Fibroblast of the aortic adventitia (primary cell): Measurements from ENCODE around the gene CCNB1. TPM values are rescaled to one million over a fixed set of nuclear protein-coding genes. Genes with fewer than 3 reads are reported as not detected.
A peak's percentile ranks its signal among the peaks of the same experiment; 100 is the strongest.
"Not testable (repeated sequence)": the region's sequence is repeated elsewhere in the genome, so short reads cannot be mapped to it uniquely, and the experiment has no call there.

ENCODE experiments used
- DNase-seq: peaks from one replicate; pipeline ENCODE4 v3.0.0-alpha.2; 2010; ENCODE audit warnings: low read depth
- H3K4me3 ChIP-seq: 2 replicates; pipeline ENCODE4 v1.5.1; 2011; ENCODE audit warnings: low read depth, mild to moderate bottlenecking, control low read depth, low read length, moderate library complexity
- total RNA-seq: library from RNA; depleted of rRNA; stranded (reverse); fragments of >200 nt; gene quantifications from 2 replicates; pipeline ENCODE4 v1.2.3, GENCODE V29; 2012; ENCODE audit warnings: low replicate concordance
- TF ChIP-seq, protein P1 (sequence below): IDR thresholded peaks from 2 replicates; pipeline ENCODE4 v1.5.1; 2011; ENCODE audit warnings: mild to moderate bottlenecking, low read length, control low read depth, inconsistent platforms; ENCODE audit not compliant: insufficient read depth

Gene CCNB1
- total RNA-seq, result 16.4 and 51.7 TPM in 2 replicates

DNA sequence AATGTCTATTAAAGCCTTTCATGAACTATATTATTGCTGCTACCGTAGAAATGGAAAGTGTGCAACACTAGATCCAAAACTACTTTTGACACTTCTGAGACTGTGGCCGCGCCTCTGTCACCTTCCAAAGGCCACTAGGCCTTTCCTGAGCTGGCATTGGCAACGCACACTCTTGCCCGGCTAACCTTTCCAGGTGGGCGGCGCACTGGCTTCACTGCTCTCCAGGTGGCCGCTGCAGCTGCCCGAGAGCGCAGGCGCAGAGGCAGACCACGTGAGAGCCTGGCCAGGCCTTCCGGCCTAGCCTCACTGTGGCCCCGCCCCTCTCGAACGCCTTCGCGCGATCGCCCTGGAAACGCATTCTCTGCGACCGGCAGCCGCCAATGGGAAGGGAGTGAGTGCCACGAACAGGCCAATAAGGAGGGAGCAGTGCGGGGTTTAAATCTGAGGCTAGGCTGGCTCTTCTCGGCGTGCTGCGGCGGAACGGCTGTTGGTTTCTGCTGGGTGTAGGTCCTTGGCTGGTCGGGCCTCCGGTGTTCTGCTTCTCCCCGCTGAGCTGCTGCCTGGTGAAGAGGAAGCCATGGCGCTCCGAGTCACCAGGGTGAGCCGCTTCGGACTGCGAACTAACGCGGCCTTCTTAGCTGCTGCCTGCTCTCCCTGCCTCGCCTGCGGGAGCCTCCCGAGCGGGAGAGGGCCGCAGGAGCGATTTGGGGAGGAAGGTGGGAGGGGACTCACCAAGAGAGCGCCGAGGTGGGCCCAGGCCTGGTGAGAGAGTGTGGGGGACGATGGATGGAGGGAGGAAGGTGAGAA is at the start of gene CCNB1:
Gene CCNB1, plus strand, starts transcription at position 465 of the 807 bp plus-strand sequence. Its CDS starts 113 bp downstream, at position 578.
- H3K4me3 ChIP-seq, result peak within 1 kb of the TSS; percentile 90
- DNase-seq, result peak; percentile 92
- TF ChIP-seq, protein P1, sequence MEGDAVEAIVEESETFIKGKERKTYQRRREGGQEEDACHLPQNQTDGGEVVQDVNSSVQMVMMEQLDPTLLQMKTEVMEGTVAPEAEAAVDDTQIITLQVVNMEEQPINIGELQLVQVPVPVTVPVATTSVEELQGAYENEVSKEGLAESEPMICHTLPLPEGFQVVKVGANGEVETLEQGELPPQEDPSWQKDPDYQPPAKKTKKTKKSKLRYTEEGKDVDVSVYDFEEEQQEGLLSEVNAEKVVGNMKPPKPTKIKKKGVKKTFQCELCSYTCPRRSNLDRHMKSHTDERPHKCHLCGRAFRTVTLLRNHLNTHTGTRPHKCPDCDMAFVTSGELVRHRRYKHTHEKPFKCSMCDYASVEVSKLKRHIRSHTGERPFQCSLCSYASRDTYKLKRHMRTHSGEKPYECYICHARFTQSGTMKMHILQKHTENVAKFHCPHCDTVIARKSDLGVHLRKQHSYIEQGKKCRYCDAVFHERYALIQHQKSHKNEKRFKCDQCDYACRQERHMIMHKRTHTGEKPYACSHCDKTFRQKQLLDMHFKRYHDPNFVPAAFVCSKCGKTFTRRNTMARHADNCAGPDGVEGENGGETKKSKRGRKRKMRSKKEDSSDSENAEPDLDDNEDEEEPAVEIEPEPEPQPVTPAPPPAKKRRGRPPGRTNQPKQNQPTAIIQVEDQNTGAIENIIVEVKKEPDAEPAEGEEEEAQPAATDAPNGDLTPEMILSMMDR, result no peak

DNA sequence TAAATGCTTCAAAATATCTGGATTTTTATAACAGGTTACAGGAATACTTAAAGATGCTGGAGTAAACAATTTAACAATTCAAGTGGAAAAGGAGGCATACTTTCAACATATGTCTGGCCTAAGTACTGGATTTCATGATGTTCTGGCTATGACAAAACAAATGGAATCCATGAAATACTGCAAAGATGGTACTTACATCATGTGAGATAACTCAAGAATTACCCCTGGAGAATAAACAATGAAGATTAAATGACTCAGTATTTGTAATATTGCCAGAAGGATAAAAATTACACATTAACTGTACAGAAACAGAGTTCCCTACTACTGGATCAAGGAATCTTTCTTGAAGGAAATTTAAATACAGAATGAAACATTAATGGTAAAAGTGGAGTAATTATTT is 37.5 kb upstream of the CCNB1 start:
- DNase-seq, result peak; percentile 86
- TF ChIP-seq, protein P1, result no peak
- no peak overlapping the region for H3K4me3 ChIP-seq

GRCh38 chr5:69130241-69130640 is 36.7 kb upstream of the CCNB1 start:
- DNase-seq, result no peak
- TF ChIP-seq, protein P1, result no peak

GRCh38 chr5:69131304-69131703 is 35.6 kb upstream of the CCNB1 start:
- DNase-seq, result no peak

More at GRCh38 chr5:69130241-69130640, 36.7 kb upstream of the CCNB1 start:
- H3K4me3 ChIP-seq, result no peak overlapping the region

DNA sequence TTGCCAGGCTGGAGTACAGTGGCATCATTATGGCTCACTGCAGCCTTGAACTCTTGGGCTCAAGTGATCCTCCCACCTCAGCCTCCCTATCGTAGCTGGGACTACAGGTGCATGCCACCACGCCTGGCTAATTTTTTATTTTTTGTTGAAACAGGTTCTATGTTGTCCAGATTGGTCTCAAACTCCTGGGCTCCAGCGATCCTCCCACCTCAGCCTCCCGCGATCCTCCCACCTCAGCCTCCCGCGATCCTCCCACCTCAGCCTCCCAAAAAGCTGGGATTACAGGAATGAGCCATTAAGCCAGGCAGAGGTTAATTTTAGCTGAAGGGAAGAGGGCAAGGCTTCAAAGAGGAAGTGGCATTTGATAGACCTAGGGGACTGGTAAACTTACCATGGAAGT is 32.8 kb upstream of the CCNB1 start:
- no peak overlapping the region for H3K4me3 ChIP-seq
- TF ChIP-seq, protein P1, result no peak
- no peak for DNase-seq

More at GRCh38 chr5:69131304-69131703, 35.6 kb upstream of the CCNB1 start:
- TF ChIP-seq, protein P1, result no peak
- H3K4me3 ChIP-seq, result no peak overlapping the region

DNA sequence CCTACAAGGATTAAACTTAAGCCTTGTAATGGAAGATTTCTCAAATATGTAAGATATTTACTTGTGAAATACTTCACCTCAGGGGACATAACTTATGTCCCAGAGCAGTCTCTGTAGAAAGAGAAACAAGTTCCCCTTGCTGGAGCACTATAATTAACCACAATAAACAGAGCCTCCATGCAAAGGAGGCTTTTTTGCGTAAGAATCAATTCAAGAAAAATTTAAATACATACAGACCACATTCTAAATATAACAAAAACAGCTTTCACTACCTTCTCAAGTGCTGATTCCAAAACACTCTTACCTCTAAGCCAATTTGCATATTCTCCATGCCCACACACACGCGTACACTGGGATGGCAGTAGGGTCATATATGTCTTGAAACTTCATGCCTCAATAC is 30.7 kb upstream of the CCNB1 start:
- TF ChIP-seq, protein P1, result no peak
- H3K4me3 ChIP-seq, result no peak overlapping the region
- DNase-seq, result no peak

GRCh38 chr5:69137208-69137607 is 29.7 kb upstream of the CCNB1 start:
- H3K4me3 ChIP-seq, DNase-seq: not testable (repeated sequence)
